ENCODE data around the gene NAB1. TPM values are rescaled to one million over a fixed set of nuclear protein-coding genes. Genes with fewer than 3 reads are reported as not detected.

The NAB1 gene
- total and polyA plus RNA-seq, 8 donors = 7.2 to 23.4 (median 10.5) TPM

GRCh38 chr2:190726255-190726654 is 77.4 kb downstream of the NAB1 start:
- no peaks in the 10 kb centered on the region for H3K4me1 ChIP-seq
- no peak overlapping the region for H3K27ac ChIP-seq
- no peak for FAIRE-seq
- no peak overlapping the region for H3K4me3 ChIP-seq
- no peak for ATAC-seq
- H3K9me3 ChIP-seq = no peaks in the 10 kb centered on the region
- no peaks in the 10 kb centered on the region for H3K27me3 ChIP-seq
- WGBS, 2 donors = 50 to 54% methylated on average over 3 of the region's 3 CpGs
- no peaks in the 10 kb centered on the region for H3K36me3 ChIP-seq
- intact Hi-C loops (cut with DNase I) = no loop called here
- TF ChIP-seq CTCF (IDR thresholded peaks at IDR 0.05) = no peak
- DNase-seq = no peak

DNA sequence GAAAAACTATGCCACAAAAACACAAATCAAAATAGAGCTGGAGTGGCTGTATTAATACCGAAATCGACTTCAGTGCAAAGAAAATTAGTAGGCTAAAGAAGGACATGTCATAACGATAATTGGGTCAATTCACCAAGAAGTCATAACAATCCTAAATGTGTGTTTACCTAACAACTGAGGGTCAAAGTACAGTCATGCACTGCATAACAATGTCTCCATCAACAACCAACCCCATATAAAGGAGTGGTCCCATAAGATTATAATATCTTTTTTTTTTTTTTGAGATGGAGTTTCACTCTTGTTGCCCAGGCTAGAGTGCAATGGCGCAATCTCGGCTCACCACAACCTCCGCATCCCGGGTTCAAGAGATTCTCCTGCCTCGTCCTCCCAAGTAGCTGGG is 87.5 kb downstream of the NAB1 start:
- H3K27me3 ChIP-seq = no peaks in the 10 kb centered on the region
- 91 to 95% methylated on average over 8 of the region's 8 CpGs for WGBS, 2 donors
- intact Hi-C loops (cut with DNase I) = no loop called here
- FAIRE-seq (no peak), ATAC-seq (no peak), DNase-seq (no peak)
- no peaks in the 10 kb centered on the region for H3K4me1 ChIP-seq
- H3K9me3 ChIP-seq = no peaks in the 10 kb centered on the region
- no peak overlapping the region for H3K27ac ChIP-seq
- H3K4me3 ChIP-seq = no peak overlapping the region
- TF ChIP-seq CTCF (IDR thresholded peaks at IDR 0.05) = no peak
- H3K36me3 ChIP-seq = no peaks in the 10 kb centered on the region

DNA sequence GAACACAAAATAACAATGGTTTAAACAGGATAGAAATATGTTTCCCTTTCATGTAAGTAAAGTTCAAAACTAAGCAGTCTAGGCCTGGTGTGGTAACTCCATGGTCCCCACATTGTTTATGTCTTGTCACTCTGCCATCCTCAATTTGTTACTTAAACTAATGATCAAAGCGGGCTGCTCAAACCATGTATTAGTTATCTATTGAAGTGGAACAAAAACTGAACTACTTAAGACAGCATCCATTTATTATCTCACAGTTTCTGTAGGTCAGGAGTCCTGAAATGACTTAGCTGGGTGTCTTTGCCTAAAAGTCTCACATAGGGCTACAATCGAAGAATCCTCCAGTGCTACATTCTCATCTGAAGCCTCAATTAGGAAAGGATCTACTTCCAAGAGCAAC is 91.6 kb downstream of the NAB1 start:
- Histone ChIP-seq H3K27ac (no peak overlapping the region), H3K4me1 (no peaks in the 10 kb centered on the region), H3K36me3 (no peaks in the 10 kb centered on the region), H3K4me3 (no peak overlapping the region), H3K9me3 (no peaks in the 10 kb centered on the region), H3K27me3 (no peaks in the 10 kb centered on the region)
- ATAC-seq (no peak), FAIRE-seq (no peak), DNase-seq (no peak)
- 91 to 96% methylated on average over 2 of the region's 2 CpGs for WGBS, 2 donors
- no peak for TF ChIP-seq CTCF (IDR thresholded peaks at IDR 0.05)
- intact Hi-C loops (cut with DNase I) = no loop called here

Other genes with a start within 250 kb of the NAB1 start
- gene MFSD6, start 240.7 kb upstream of the NAB1 start, total RNA-seq = 10 to 100 TPM; 14.3 to 22.9 (median 17.1) TPM
- gene MFSD6, start 240.7 kb upstream of the NAB1 start, polyA plus RNA-seq = 10 to 100 TPM in 1 of 2 donors, 1 to 10 TPM in 1; 5.3 to 10.9 TPM
- 1 to 10 TPM in 5 of 6 donors, under 1 TPM in 1; 0.51 to 3.1 (median 1.9) TPM for gene NEMP2, start 114.4 kb upstream of the NAB1 start, total RNA-seq
- under 1 TPM; 0.42 to 0.80 TPM for gene NEMP2, start 114.4 kb upstream of the NAB1 start, polyA plus RNA-seq
- gene GLS, start 231.7 kb downstream of the NAB1 start, total RNA-seq = 10 to 100 TPM; 30.4 to 84.4 (median 51.6) TPM
- 10 to 100 TPM; 20.5 to 54.3 TPM for gene GLS, start 231.7 kb downstream of the NAB1 start, polyA plus RNA-seq